Stimulated activated CD8-positive, alpha-beta memory T cell treated with anti-CD3 and anti-CD28 coated beads, Interleukin-7, amount 100 ng/mL, for 24 hours (primary cell): ENCODE measurements around the gene PAX7.
"Not testable (repeated sequence)": the region's sequence is repeated elsewhere in the genome, so short reads cannot be mapped to it uniquely, and the experiment has no call there.

Experiments
- DNase-seq: peaks from one replicate; pipeline ENCODE4 v3.0.0-alpha.2; 2020; ENCODE audit warnings: low read depth

The PAX7 gene

DNA sequence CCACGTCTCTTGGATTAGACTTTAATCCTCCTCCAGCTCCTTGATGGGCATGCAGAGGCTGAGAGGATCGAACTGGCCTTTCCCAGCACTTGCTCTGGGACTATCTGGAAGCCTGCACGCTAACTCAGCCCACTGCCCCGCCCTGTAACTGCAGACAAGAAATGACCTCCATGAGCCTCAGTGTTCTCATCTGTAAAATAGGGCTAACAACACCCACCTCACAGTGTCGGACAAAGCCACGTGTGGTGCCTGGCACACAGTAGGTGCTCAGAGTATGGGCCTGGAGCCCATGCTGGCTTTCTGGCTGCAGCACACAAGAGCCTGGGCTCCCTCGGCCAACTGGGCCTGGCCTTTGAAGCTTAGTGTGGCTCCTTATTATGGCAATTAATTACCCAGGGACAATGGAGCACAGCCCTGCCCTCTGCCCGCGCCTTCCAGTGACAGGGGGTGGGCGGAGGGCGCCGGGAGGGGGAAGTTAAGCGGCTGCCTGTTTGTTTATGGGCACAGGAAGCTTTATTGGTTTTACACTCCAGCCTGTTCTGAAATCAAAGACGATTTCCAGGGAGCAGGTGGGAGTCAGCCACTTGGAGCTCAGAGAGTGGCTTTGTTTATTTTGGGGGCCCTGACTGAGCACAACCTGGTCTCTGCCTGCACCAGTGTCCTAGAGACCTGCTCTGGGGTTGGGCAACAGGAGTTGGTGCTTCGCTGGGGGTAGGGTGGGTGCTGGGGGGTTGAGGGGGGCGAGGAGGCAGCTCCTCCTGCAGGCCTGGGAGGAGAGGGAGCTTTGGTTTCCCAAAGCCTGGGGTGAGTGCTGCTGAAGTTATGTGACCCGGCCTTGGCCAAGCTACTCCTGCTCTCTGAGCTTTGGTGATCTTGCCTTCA, 31.0 kb downstream of the PAX7 start:
- no peak for DNase-seq

DNA sequence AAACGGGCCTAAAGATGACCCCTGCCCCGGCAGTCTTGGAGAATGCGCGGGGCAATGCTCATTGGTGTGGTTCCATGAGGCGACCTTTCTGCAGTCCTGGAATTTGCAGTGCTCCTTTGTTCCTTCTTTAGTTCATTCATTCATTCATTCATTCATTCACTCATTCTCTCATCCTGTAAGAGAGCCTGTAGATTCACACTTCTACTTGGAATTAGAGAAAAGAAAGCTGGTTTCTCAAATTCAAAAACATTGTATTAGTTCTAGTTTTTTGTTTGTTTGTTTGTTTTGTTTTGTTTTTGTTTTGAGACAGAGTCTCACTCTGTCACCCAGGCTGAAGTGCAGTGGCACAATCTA, 31.6 kb downstream of the PAX7 start:
- DNase-seq, result no peak

DNA sequence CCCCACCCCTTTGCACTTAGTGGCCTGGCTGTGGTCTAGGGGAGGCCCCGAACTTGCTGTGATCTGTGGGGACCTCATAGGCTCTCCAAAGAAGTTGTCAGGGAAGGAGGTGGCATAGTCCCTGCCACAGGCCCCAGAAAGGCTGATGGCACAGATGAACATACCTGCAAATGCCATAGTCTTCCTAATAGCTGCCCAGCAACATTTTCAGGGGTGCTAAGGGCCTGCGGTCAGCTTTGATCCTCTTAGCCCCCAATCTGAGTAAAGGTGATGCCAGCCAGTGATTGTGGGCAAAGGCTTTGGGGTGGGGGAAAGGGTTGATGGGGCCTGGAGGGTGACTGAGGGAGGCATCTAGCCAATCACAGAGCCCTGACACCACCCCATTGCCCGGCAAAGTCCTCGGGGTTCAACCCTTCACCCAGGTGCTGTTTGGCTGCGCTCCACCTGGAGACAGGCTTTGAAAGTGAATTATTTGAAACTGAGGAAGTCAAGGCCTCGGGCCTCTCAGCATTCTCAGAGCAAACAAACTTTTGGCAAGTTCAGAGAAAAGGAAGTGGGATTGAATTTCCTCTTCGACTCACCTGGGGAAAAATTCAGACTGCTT, 35.8 kb downstream of the PAX7 start:
- DNase-seq, result no peak

DNA sequence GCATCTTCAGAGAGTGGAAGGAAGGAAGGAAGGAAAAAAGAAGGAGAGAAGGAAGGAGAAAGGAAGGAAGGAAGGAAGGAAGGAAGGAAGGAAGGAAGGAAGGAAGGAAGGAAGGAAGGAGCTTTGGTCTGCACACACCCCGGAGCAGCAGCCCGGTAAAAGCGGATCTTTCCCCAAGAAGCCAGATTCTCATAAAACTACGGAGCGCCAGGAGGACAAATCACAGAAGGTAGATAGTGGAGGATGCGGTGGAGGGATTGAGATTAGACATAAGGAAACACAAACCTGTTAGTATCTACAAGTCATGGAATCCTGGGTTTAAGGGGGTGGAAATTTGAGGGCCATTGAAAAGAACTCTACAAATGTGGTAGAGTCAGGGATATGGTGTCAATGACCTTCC, 36.7 kb downstream of the PAX7 start:
- DNase-seq, result no peak

DNA sequence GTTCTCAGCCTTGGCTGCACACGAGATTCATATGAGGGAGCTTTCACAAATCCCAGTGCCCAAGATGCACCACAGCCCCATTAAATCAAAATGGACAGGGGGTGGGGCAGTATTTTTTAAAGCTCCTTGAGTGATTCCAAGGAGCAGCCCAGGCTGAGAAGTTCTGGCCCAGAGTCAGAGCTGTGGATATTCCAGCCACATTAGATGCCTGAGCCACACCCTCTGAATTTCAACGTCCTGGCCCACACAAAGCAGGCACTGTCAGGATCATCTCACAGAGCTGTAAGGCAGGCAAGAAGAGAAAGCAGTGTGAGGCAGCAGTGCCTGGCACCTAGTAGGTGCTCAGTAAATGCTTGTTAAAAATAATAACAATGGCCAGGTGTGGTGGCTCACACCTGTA, 37.4 kb downstream of the PAX7 start:
- no peak for DNase-seq

DNA sequence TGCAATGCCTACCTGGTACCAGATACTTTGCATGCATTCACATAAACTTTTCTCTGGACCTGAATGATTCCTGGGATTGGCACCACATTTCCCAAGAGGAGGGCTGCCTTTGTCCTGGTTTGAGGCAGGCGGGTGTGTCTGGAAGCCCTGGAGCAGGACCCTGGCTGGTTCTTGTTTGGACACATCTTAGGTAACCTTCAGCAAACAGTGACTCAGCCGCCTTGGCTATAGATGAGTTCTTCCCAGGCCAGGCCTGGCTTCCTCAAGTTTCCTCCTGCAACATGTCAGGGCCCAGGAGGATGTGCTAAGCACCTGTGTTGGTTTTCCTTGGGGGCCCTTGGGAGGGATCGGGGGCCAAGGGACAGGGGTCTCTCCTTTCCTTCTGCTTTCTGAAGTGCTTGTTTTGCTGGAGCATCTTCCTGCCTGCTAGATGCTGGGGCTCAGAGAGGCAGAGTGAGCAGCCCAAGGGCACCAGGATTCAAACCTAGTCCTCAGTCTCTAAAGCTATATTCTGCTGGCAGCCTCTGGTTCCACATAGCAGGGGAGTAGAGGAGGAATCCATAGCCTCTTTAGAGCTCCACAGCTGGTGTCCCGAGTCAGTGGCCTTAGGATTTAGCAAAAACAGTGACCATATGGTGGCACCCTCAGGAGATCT, 38.2 kb downstream of the PAX7 start:
- no peak for DNase-seq

DNA sequence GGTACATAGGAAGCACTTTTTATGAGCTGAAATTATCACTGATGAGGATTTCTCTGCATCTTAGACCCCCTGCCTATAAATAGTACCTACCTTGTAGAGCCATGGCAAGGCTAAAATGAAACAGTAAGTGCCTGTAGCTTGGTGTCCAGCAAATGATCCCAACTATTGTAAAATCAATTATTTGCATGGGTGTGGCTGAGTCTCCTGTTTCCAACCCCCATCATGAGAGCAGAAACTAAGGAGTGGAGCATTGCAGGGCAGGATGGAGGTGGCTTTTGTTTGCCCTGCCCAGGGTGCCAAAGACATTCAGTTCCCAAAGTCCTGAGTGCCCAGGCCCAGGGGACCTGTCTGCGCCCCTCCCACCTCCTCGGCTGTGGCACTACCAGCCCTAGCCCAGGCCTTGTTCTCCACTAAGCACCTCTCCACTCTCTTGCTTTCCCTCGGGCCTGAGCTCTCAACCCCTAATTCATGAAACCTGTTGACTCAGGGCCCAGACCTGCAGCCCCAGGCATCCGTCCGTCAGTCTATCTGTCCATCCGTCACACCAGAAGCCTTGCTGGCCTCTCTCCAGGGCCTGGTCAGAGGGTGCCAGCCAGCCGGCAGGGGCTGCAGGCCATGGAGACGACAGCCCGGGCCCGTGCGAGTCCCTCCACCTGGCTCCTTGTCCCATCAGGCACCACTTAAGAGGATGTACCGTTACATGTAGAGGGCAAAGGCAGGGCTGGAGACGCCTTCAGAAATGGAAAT, 39.6 kb downstream of the PAX7 start:
- DNase-seq, result no peak

DNA sequence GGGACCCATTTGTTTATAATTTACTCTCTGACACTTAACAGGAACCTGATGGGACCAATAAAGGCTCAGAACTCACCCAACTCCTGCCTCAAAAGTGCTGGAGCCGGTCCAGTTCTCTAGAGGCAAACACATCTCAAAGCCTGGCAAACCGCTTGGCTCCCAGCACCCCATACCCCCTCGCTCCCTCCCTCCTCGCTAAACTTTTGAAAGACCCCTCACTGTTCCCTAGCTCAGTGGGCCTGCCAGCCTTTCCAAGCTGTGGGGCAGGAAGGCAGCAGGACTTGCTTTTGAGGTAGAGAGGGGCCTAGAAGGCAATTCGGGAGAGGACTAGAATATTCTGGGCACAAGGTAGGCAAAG, 40.2 kb downstream of the PAX7 start:
- no peak for DNase-seq

DNA sequence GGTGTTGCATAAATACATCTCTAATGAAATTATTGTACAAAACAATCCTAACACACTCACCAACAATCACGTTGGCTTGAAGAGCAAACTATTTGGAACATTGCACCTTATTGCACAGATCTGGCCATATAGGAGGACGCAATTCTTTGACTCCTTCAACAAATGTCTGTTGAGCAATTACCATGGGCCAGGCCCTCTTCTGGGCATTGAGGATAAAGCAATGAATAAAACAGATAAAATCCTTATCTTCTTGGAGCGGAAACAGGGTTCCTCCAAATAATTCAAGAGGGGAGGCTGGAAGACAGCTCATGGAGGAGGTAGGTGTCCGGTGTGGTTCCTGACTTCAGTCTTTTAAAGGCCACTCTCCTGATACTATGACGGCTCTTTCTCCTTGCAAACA, 43.3 kb downstream of the PAX7 start:
- no peak for DNase-seq

DNA sequence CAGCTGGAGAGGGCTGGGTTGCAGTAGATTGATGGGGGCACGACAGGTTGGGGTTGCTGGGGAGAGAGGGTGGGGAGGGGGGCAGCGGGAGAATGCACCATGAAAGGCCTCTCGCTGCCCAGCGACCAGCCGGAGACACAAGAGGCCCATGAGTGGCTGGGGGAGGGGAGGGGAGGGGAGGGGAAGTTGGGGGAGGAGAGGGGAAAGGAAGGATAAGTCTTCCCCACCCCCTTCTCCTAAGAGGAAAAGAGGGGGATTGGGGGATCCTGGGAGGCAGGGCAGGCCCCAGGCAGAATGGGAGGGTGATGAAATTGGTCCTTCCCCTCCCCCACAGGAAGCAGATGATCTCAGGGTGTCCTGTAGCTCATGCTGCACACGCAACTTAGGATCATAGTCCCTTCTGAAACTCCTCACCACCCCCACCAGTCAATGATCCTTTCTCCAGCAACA, 45.7 kb downstream of the PAX7 start:
- no peak for DNase-seq

DNA sequence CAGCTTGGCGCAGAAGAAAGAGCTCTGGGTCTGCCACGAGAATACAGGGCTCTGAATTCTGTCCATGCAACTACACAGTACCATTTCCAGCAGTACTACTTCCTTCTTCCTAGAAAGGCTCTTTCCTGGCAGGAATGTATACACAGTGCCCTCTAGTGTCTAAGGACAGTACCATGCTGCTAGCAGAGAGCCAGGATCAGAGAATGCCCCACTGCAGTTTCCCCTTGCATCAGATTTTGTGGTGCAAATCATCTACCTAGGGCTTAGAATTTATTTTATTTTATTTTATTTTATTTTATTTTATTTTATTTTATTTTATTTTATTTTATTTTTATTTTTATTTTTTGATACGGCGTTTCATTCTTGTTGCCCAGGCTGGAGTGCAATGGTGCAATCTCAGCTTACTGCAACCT, 50.8 kb downstream of the PAX7 start:
- DNase-seq, result no peak

DNA sequence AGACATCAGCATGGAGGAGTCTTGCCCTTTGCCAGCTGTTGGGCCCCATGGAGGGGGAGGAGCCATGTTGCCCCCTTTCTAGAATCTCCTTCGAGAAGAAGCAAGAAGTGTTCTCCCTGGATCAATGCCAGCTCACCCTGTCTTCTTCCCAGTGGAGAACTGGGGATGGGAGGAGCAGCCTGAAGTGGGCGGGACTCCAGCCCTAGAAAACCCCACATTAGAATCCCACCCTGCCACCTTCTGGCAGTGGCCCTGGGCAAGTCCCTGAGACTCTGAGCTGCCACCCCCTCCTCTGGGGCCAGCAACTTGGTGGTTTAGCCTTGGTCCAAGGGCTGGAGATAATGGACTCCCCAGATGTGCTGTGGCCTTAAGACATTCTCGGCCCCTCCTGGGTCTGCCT, 51.7 kb downstream of the PAX7 start:
- no peak for DNase-seq

DNA sequence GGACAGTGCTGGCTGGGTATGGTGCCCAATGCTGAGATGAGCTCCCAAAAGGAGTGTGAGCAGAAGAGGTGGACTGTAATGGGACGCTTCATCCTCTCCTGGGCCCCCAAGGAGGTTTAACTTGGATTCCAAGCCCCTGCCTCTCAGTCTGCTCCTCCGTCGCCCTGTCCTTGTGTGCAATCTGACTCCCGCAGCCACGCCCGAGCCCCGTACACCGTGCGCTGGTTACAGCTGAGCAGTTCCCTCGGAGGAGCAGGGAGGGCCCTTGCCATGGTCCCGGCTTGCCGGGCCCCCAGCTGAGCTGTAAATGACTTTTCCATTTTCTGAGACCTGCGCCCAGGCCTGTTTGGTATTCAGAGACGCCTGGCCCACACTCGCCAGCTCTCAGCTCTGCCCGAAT, 53.7 kb downstream of the PAX7 start:
- DNase-seq, result no peak

DNA sequence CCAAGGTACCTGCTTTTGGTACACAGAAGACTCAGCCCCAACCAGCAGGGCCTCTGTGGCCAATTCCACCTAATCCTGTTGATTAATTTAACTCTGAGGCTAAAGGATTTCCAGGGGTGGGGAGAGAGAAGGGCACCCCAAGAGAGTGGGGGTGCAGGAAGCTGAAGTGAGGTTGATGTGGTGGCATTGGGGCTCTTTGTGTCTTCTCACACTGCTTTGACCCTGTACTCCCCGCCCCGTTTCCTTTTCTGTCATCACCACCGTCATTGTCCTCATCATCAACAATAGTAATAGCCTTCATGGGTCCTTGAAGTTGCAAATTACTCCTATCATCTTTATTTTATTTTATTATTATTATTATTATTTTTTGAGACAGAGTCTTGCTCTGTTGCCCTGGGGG, 55.9 kb downstream of the PAX7 start:
- no peak for DNase-seq

DNA sequence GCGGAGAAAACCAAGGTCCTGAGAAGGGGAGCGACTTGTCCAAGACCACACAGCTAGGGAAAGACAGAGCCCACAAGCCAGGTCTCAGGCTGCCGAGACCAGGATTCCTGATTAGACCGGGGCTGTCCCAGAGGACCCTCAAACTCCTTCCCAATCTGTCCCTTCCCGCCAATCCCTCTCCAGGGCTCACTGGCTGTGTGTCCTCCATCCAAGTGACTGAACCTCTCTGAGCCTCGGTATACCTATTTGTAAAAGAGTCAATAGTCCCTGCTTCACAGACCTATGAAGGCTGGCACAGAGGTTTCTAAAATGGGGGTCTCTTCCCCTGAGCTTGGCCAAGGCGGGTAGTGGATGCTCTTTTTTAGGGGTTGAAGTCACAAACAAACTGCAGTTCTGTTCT, 56.6 kb downstream of the PAX7 start:
- no peak for DNase-seq

DNA sequence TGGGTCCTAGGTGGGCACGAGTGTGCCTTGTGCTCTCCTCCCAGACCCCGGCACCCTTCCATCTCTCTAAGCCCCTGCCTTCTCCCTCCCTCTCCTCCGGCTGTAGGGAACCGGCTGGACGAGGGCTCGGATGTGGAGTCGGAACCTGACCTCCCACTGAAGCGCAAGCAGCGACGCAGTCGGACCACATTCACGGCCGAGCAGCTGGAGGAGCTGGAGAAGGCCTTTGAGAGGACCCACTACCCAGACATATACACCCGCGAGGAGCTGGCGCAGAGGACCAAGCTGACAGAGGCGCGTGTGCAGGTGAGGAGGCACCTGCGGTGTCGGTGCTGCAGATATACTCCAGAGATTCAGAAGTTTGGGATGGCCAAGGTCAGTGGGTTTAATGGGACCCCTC, 61.0 kb downstream of the PAX7 start:
- no peak for DNase-seq

DNA sequence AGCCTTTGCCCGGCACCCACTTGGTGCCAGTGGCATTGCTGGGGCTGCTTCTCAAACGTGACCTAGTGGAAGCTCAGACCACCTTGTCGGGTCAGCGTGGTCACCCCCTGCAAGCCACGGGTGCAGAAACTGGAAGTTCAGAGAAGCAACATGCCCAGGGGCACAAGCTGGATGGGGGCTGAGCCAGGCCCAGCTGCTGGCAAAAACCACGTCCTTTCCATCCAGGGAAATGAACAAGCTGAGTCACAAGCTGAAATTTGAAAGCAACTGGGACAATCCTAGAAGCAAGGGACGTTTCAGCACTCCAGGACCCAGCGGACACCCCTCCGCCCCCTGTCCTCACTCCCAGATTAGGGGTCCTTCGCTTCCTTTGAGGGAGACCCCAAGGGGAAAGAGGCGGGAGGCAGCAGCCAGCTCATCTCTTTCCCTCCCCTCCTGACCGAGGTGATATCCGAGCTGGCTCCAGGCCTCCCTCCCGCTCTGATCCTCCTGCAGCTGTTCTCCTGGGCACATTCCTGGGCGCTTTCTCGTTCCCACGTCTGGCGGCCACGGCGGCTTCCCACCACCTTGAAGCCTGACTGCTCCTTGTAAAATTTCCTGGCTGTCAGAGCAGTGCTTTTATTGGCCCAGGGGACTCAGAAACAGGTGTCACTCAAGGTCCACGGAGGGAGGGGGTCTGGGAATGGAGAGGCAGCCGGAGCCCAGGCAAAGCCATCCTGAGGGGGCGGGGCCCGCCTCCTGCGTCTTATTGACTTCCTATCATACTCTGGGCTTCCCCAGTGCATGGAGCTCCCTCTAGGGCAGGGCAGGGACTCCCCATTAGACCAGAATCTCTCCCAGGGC, 62.8 kb downstream of the PAX7 start:
- DNase-seq, result no peak

DNA sequence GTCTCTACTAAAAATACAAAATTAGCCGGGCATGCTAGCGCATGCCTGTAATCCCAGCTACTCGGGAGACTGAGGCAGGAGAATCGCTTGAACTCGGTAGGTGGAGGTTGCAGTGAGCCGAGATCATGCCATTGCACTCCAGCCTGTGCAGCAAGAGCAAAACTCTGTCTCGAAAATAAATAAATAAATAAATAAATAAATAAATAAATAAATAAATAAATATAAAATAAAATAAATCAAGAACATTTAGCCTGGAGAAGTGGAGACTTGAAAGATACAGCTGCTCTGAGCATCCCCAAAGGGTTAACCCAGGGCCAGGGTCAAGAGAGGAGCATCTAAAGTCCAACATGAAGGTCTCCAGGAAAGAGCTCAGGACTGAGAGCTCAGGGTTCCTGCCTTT, 63.6 kb downstream of the PAX7 start:
- DNase-seq, result not testable (repeated sequence)

DNA sequence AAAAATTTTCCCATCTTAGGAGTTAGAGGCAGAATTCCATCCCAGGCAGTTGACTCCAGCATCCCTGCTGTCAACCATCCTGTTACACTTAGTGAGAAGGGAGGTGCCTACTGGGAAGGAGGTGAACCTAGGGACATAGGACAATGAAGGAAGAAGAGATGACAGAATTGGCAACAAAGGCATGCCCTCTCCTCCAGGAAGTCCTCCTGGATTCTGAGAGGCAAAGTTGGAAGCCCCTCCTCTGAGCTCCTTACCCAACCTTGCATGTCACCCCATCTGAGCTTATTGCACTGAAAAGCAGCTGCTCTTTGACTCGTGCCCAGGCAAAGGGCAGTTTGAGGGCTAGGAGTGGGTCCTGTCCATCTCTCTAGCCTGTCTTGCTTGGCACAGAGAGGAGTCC, 66.9 kb downstream of the PAX7 start:
- DNase-seq, result no peak

DNA sequence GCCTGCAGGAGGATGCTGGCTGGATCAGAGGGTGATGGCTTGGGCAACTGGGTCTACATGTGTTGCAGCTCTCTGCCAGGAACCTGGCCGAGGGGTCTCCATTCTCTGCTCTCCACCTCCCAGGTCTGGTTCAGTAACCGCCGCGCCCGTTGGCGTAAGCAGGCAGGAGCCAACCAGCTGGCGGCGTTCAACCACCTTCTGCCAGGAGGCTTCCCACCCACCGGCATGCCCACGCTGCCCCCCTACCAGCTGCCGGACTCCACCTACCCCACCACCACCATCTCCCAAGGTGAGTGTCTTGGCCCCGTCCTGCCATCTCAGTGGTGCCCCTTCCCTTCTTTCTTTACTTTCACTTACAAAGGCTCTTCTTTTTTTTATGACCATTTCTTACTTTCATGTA, 69.9 kb downstream of the PAX7 start:
- DNase-seq, result no peak

DNA sequence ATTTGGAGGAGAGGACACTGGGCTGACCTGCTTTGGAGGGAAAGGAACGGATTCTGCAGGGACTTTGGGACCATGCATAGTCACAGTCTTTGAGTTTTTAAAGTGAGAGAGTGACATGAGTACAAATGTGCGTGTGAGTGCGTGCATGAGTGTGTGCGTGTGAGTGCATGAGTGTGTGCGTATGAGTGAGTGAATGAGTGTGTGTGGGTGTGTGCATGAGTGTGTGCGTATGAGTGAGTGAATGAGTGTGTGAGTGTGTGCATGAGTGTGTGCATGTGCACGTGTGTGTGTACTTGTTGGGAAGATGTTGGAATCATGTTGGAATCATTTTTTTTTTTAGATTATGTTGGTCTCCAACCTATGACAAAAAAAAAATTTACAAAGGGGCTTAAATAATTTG, 70.5 kb downstream of the PAX7 start:
- no peak for DNase-seq
